Measurements from ENCODE around the gene FDXR.

Gene FDXR

DNA sequence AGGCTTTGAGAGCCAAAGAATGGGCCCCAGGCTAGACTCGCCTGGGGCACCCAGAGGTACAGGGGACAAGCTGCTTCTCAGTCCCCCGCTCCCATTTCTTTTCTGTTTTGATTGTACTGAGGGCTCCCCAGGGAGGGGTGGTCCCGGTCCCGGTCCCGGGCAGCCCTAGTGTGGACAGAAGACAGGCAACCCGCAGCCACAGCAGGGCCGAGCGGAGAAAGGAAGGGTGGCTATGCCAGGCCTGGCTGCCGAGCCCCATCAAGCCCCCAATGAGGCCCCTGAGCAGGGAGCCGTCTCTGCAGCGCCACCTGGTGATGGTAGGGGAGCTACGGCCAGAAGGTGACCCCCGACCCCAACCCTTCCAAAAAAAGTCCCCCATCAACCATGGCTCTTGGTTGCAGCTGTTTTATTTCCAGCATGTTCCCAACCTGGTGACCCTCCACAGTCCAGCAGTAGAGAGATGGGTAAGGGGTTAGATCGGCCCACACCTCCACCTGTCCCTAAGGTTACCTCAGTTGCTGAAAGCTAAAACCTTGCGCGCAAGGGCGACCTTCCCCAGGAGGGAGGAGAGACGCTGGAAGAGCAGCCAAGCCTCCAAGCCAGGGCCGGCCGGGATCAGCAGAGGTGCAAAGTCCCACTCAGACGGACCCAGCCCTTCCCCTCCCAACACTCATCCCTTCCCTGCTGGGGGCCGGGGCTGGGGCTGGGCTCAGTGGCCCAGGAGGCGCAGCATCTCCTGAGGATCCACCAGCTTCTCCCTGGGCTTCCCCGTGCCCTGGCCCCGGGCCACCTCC is 10.5 kb downstream of the FDXR start:
- H3K27me3 ChIP-seq (ENCODE audit: insufficient read depth, low read depth, severe bottlenecking), result peaks cover 32% of the 10 kb centered on the region
- TF ChIP-seq, protein P1, sequence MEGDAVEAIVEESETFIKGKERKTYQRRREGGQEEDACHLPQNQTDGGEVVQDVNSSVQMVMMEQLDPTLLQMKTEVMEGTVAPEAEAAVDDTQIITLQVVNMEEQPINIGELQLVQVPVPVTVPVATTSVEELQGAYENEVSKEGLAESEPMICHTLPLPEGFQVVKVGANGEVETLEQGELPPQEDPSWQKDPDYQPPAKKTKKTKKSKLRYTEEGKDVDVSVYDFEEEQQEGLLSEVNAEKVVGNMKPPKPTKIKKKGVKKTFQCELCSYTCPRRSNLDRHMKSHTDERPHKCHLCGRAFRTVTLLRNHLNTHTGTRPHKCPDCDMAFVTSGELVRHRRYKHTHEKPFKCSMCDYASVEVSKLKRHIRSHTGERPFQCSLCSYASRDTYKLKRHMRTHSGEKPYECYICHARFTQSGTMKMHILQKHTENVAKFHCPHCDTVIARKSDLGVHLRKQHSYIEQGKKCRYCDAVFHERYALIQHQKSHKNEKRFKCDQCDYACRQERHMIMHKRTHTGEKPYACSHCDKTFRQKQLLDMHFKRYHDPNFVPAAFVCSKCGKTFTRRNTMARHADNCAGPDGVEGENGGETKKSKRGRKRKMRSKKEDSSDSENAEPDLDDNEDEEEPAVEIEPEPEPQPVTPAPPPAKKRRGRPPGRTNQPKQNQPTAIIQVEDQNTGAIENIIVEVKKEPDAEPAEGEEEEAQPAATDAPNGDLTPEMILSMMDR (IDR thresholded peaks at IDR 0.05; ENCODE audit: low read depth, low read length), result peak; percentile 98
- DNase-seq, result peak; percentile 91
- H3K9me3 ChIP-seq (ENCODE audit: severe bottlenecking), result no peaks in the 10 kb centered on the region
- H3K4me3 ChIP-seq (ENCODE audit: low read depth, low read length), result peak overlapping the region; percentile 30
- peaks cover 32% of the 10 kb centered on the region for H3K36me3 ChIP-seq
- H3K27ac ChIP-seq, result no peak overlapping the region

DNA sequence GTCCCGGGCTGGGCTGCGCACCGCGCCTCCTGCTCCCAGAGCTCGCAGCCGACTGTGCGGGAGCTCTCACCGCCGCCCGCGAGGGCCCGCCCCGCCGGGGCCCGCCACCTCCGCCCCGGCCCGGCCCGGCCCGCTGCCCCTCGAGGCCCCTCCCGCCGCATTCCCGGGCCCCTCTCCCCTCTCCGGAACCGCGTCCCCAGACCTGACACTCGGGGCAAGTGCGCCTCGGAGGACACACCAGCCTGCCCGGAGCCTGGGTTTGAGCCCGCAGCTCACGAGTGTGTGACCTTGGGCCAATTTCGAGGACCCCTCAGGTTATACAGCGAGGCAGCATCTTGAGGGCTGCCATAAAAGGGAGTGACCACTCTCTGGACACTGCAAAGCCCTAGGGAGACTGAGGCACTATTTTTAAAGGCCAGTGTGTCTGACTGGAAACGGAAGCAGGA is 11.1 kb downstream of the FDXR start:
- Histone ChIP-seq H3K36me3 (peaks cover 32% of the 10 kb centered on the region), H3K27me3 (ENCODE audit: insufficient read depth, low read depth, severe bottlenecking) (peaks cover 32% of the 10 kb centered on the region), H3K9me3 (ENCODE audit: severe bottlenecking) (no peaks in the 10 kb centered on the region), H3K4me3 (ENCODE audit: low read depth, low read length) (peak overlapping the region; percentile 30), H3K27ac (no peak overlapping the region)
- no peak for DNase-seq
- TF ChIP-seq, protein P1 (IDR thresholded peaks at IDR 0.05; ENCODE audit: low read depth, low read length), result no peak

DNA sequence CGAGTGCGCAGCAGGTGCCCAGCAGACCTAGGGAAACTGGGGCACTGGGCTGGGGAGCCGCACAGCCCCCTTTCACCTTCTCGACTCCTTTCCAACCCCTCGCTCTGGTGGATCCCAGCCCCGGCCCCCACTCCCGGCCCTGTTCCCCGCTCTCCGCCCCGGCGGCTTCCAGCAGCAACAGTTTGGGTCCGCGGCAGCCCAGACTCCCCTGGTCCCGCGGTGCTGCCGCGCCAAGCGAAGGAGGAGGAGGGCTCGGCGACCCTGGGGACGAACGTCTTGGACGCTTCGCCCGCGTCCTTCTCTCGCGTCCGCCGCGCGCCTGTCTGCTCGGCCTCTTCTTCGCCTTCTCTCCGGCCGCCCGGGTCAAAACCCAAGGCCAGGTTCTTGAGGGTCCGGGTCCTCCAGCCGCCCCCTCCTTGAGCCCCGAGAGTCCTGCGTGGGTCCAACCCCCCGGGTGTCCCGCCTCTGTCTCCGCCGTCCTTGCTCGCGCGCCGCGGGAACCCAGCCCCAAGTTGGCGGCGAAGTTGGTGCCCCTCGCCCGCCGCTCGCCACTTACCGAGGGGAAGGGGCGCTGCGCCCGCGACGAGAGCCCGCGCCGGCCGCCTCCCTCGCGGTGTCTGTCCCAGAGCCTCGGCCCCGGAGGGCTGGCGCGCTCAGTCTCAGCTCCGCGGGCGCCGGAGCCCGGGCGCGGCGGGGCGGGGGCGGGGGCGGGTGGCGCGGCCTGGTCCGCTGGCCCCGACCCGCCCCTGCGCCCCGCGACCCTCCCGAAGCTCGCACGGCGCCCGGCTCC is 11.7 kb downstream of the FDXR start:
- no peaks in the 10 kb centered on the region for H3K9me3 ChIP-seq (ENCODE audit: severe bottlenecking)
- TF ChIP-seq, protein P1 (IDR thresholded peaks at IDR 0.05; ENCODE audit: low read depth, low read length), result no peak
- H3K27ac ChIP-seq, result no peak overlapping the region
- peaks cover 32% of the 10 kb centered on the region for H3K36me3 ChIP-seq
- no peak for DNase-seq
- peaks cover 32% of the 10 kb centered on the region for H3K27me3 ChIP-seq (ENCODE audit: insufficient read depth, low read depth, severe bottlenecking)
- H3K4me3 ChIP-seq (ENCODE audit: low read depth, low read length), result peak overlapping the region; percentile 35

DNA sequence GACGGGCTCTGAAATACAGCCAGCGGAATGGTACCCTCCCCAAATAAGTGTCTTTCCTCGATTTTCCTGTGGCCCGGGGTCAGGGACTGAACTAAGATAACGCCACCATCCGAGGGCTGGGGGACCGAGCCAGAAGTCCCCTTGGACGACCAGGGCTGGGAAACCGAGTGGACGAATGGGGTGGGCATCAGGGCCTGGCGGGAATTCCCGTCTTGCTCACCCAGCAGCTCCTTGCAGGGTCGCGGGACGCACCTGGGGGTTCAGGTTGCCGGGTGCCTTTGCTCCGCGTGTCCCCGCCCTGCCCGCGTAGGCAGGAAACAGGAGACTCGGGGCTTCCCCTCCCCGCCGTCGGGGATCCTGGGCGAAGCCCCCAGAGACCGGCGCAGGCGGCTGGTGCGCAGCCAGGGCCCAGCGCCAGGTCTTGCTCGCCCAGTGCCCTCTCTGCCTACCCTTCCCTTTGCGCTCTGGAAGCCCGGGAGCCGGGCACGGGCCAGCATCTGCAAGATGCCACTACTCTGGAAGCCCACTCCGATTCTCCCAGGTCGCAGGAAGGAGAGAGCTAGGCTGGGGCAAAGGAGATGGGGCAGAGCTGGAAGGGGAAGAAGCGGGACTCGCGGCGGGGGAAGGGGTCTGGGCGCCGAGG is 12.4 kb downstream of the FDXR start:
- peak overlapping the region; percentile 35 for H3K4me3 ChIP-seq (ENCODE audit: low read depth, low read length)

DNA sequence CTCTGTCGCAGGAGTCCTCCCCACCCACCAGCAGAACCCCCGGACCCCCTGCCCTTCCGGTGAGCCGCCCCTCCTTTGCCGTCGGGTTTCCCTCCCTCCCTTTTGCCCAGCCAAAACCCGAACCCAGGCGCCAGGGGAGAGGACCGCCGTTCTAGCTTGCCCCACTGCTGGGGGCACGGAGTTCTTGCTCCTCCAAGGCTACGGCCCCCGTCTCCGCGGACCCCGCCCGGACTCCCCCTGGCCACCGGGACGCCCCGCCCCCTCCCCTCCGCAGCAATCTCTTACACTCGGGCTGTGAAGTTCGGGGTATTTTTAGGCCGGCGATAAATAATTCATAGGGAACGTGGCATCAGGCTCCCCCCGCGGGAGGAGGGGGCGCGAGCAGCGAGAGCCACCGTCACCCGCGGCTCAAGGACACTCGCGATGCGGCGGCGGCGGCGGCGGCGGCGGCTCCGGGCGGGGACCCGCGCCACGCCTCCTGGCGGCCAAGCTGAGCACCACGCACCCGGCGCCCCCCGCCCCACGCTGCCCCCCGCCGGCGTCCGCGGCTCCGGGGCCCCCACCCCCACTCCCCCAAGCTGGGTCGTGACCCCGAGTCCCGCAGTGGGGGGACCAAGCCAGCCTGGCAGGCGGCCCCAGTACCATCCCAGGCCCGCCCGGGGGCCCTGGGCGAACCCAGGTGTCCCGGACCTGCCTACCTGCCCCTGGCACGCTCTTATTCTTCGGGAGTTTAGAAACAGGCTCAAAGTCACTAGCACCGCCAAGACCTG is 13.2 kb downstream of the FDXR start, which contains the start of gene GRIN2C:
Gene GRIN2C (minus strand): TSS at position 427 of the 770 bp plus-strand sequence. CDS start 4,793 bp downstream, outside the sequence.
- Histone ChIP-seq H3K27me3 (ENCODE audit: insufficient read depth, low read depth, severe bottlenecking) (peaks cover 32% of the 10 kb centered on the region), H3K36me3 (peaks cover 21% of the 10 kb centered on the region), H3K27ac (no peak within 1 kb of the TSS), H3K4me3 (ENCODE audit: low read depth, low read length) (peak within 1 kb of the TSS; percentile 41), H3K9me3 (ENCODE audit: severe bottlenecking) (no peaks in the 10 kb centered on the region)
- no peak for DNase-seq
- TF ChIP-seq, protein P1 (IDR thresholded peaks at IDR 0.05; ENCODE audit: low read depth, low read length), result peak; percentile 54

More for the DNA sequence above, 12.4 kb downstream of the FDXR start:
- H3K9me3 ChIP-seq (ENCODE audit: severe bottlenecking), result no peaks in the 10 kb centered on the region
- peaks cover 32% of the 10 kb centered on the region for H3K27me3 ChIP-seq (ENCODE audit: insufficient read depth, low read depth, severe bottlenecking)
- H3K36me3 ChIP-seq, result peaks cover 28% of the 10 kb centered on the region
- H3K27ac ChIP-seq, result no peak overlapping the region
- TF ChIP-seq, protein P1 (IDR thresholded peaks at IDR 0.05; ENCODE audit: low read depth, low read length), result no peak
- no peak for DNase-seq

Measured in WERI-Rb-1 (cell line).